DND-41 (cell line): ENCODE data around the gene PDCD6IP.

Experiments
- CTCF ChIP-seq: IDR thresholded peaks from 2 replicates; pipeline ENCODE4 v1.5.1; 2012; ENCODE audit warnings: borderline replicate concordance, low read length, moderate library complexity, mild to moderate bottlenecking; ENCODE audit not compliant: poor library complexity, severe bottlenecking; ENCODE audit errors: extremely low read depth
- EZH2 ChIP-seq: IDR thresholded peaks from 3 replicates; pipeline ENCODE4 v1.6.1; 2012; ENCODE audit warnings: borderline replicate concordance, low read depth, mild to moderate bottlenecking, moderate library complexity, low read length, inconsistent platforms; ENCODE audit not compliant: severe bottlenecking

GRCh38 chr3:33798113-33798417, 365 bp upstream of the PDCD6IP start:
- TF ChIP-seq EZH2 (no peak), CTCF (no peak)
